Activated naive CD4-positive, alpha-beta T cell treated with anti-CD3 and anti-CD28 coated beads for 36 hours (primary cell): ENCODE measurements around the gene BFAR. TPM values are rescaled to one million over a fixed set of nuclear protein-coding genes. Genes with fewer than 3 reads are reported as not detected.
A peak's percentile ranks its signal among the peaks of the same experiment; 100 is the strongest.
"Not testable (repeated sequence)": the region's sequence is repeated elsewhere in the genome, so short reads cannot be mapped to it uniquely, and the experiment has no call there.

Experiments used
- CTCF ChIA-PET: fragments of 350-600 bp; sonication (Branson Sonifier 250); formaldehyde crosslinking; loops from one replicate; lab custom pipeline; 2021; ENCODE audit warnings: antibody characterized with exemption; lab: Charles Lee
- DNase-seq: peaks from one replicate; pipeline ENCODE4 v3.0.0-alpha.2; 2020
- H3K27ac Mint-ChIP-seq: one replicate; pipeline ENCODE4 v1.8.0; 2021; ENCODE audit warnings: mild to moderate bottlenecking, mixed read lengths
- H3K27me3 Mint-ChIP-seq: one replicate; pipeline ENCODE4 v1.8.0; 2021; ENCODE audit warnings: low read depth, mixed read lengths
- H3K36me3 Mint-ChIP-seq: one replicate; pipeline ENCODE4 v1.8.0; 2021; ENCODE audit warnings: low read depth, mixed read lengths
- H3K4me1 Mint-ChIP-seq: one replicate; pipeline ENCODE4 v1.8.0; 2021; ENCODE audit warnings: low read depth, mixed read lengths
- H3K4me3 Mint-ChIP-seq: one replicate; pipeline ENCODE4 v1.8.0; 2021; ENCODE audit warnings: mild to moderate bottlenecking, moderate library complexity, mixed read lengths
- H3K9me3 Mint-ChIP-seq: one replicate; pipeline ENCODE4 v1.8.0; 2021; ENCODE audit warnings: mixed read lengths
- intact Hi-C: fragments of 100-400 bp; cut with micrococcal nuclease; formaldehyde crosslinking; loops from one replicate; pipeline ENCODE4 v1.15.1; 2023
- total RNA-seq, 2 experiments: library from RNA; stranded (reverse); gene quantifications; one replicate each; pipeline ENCODE4 v1.2.3, GENCODE V29; 2021

The BFAR gene
- total RNA-seq, 2 experiments from 2014 or later = 41.9 to 44.6 TPM

DNA sequence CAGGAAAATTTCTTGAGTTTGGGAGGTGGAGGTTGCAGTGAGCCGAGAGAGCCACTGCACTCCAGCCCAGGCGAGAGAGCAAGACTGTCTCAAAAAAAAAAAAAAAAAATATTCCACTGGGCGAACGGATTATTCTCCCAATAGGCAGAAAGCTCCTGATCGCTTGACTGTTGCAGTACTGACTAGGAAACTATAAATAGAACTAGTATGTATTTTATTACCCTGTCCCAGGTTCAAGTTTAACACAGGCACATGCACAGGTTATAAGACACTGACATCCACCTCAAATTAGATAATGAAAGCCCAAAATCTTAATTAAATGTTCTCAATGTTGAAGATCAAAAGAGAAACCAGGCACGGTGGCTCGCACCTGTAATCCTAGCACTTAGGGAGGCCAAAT, 14.2 kb upstream of the BFAR start:
- no peak overlapping the region for H3K27ac Mint-ChIP-seq
- CTCF ChIA-PET = no interaction called here
- intact Hi-C loops = no loop called here
- no peaks in the 10 kb centered on the region for H3K4me1 Mint-ChIP-seq
- H3K4me3 Mint-ChIP-seq = no peak overlapping the region
- peaks cover 23% of the 10 kb centered on the region for H3K36me3 Mint-ChIP-seq
- no peaks in the 10 kb centered on the region for H3K27me3 Mint-ChIP-seq
- no peak for DNase-seq
- no peaks in the 10 kb centered on the region for H3K9me3 Mint-ChIP-seq

DNA sequence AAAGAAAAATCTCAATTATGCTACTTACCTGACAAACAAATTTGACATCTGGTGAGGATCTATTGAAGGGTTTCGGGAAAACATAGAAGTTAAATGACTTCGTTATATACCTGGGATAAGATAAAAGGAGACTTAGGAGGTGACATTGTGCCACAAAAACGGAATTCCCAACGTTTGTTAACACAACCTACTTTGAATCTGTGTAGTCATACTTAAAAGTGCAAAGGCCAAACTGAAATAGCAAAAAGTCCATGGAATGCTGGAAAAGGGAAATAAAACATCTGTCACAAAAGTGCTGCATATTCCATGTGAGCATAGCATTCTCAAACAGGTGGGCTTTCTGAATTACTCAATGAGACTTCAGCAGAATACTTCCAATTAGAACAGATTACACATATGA, 5.7 kb upstream of the BFAR start:
- H3K4me1 Mint-ChIP-seq = peaks cover 32% of the 10 kb centered on the region
- intact Hi-C loops = no loop called here
- H3K27me3 Mint-ChIP-seq = no peaks in the 10 kb centered on the region
- H3K9me3 Mint-ChIP-seq = no peaks in the 10 kb centered on the region
- H3K4me3 Mint-ChIP-seq = no peak overlapping the region
- H3K36me3 Mint-ChIP-seq = peaks cover 34% of the 10 kb centered on the region
- H3K27ac Mint-ChIP-seq = no peak overlapping the region
- CTCF ChIA-PET = no interaction called here
- DNase-seq = no peak

DNA sequence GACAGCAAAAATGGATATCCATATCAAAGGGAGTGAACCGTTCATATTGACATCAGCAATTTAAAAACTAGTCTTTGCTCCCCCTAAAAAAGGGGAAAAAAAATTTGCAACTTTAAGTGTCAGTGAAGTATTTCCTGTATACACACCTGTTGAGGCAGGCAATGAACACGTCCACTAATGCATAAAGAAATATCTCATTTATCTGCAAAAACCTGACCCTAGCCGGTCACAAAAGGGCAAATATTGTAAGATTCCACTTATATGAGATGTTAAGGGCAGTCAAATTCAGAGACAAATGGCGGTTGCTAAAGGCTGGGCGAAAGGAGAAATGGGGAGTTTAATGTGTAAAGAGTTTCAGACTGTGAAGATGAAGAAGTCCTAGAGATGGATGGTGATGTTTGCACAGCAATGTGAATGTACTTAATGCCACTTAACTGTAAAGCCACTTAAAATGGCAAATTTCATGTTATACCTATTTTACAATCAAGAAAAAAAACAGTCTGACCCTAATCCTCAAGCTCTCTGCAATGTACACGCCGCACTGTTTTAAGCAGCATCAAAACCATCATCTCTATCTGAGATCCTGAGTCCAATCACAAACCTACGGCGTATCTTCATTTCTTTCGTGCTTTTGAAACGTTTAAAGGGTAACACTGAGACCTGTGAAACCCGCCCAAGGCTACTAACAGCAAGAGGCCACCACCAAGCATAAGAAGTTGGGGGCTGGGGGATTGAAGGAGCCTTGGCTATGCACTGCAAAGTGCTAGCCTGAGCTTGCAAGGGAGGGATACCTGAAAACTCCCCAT, 3.7 kb upstream of the BFAR start:
- Mint-ChIP-seq H3K4me3 (peak overlapping the region; percentile 88), H3K27me3 (no peaks in the 10 kb centered on the region), H3K27ac (peak overlapping the region; percentile 90), H3K36me3 (peaks cover 27% of the 10 kb centered on the region), H3K4me1 (peaks cover 33% of the 10 kb centered on the region), H3K9me3 (no peaks in the 10 kb centered on the region)
- intact Hi-C loops = no loop called here
- no peak for DNase-seq
- CTCF ChIA-PET = no interaction called here

DNA sequence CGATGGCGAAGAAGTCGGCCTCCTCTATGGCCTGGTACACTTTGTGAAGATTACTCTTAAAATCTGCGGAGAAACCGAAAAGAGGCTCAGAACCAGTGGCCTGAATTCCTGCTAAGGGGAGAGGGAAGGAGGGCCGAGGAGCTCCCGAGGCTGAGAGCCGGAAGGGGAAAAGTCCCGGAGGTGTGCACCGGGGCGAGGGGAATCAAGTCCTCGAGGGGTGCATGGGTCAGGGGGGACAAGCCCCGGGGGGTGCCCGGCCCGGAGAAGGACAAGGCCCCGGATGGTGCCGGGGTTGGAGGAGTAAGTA, 3.2 kb upstream of the BFAR start:
- Mint-ChIP-seq H3K27ac (peak overlapping the region; percentile 90), H3K4me1 (peaks cover 39% of the 10 kb centered on the region), H3K9me3 (no peaks in the 10 kb centered on the region), H3K36me3 (peaks cover 23% of the 10 kb centered on the region), H3K4me3 (peak overlapping the region; percentile 88), H3K27me3 (no peaks in the 10 kb centered on the region)
- intact Hi-C loops = no loop called here
- peak; percentile 19 for DNase-seq
- CTCF ChIA-PET = interaction anchor here (0.6 kb wide), 1 partner anchor 50 kb away, joined by 3 read pairs; no protein-coding TSS in a partner anchor

DNA sequence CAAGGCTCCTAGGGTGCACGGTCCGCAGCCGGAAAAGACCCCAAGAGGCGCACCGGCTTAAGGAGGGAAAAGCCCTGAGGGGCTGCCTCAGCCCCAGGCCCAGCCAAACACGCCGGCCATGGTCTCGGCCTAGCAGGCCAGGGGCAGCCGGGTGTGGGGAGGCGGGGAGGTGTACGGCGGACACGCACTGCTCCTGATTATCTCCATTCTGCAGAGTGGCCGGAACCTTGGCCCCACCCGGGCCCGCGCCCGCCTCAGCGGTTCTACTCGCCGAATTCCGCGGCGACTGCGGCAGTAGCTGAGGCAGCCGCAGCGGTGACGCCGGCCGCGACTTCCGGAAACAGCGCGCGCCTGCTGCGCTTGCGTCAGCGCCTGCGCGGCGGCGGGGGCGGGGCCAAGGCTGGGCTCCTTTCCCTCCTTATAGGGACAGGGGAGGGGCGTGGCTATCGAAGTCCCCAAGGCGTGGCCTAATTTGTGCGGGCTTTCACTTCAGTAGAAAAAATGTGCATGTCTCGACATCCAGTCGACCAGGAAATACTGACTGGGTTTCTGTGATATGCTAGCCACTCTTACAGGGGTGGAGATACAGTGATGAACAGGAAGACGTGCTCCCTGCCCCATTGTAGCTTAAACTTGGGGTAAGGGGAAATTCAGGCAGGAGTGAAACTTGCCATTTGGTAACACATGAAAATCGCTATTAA, 2.7 kb upstream of the BFAR start, which contains the start of gene PARN:
Gene PARN, minus strand, starts transcription at position 342 of the 701 bp plus-strand sequence. Its CDS starts 135 bp downstream, at position 207.
- no peaks in the 10 kb centered on the region for H3K9me3 Mint-ChIP-seq
- peak within 1 kb of the TSS; percentile 88 for H3K4me3 Mint-ChIP-seq
- peak; percentile 99 for DNase-seq
- H3K4me1 Mint-ChIP-seq = peaks cover 44% of the 10 kb centered on the region
- peaks cover 22% of the 10 kb centered on the region for H3K36me3 Mint-ChIP-seq
- H3K27me3 Mint-ChIP-seq = no peaks in the 10 kb centered on the region
- peak within 1 kb of the TSS; percentile 96 for H3K27ac Mint-ChIP-seq
- CTCF ChIA-PET = interaction anchor here (0.6 kb wide), 1 partner anchor 50 kb away, joined by 3 read pairs; no protein-coding TSS in a partner anchor
- intact Hi-C loops = loop anchor here (1.0 to 5.0 kb wide), 7 partner anchors 276 to 1332 kb away; no protein-coding TSS in a partner anchor

DNA sequence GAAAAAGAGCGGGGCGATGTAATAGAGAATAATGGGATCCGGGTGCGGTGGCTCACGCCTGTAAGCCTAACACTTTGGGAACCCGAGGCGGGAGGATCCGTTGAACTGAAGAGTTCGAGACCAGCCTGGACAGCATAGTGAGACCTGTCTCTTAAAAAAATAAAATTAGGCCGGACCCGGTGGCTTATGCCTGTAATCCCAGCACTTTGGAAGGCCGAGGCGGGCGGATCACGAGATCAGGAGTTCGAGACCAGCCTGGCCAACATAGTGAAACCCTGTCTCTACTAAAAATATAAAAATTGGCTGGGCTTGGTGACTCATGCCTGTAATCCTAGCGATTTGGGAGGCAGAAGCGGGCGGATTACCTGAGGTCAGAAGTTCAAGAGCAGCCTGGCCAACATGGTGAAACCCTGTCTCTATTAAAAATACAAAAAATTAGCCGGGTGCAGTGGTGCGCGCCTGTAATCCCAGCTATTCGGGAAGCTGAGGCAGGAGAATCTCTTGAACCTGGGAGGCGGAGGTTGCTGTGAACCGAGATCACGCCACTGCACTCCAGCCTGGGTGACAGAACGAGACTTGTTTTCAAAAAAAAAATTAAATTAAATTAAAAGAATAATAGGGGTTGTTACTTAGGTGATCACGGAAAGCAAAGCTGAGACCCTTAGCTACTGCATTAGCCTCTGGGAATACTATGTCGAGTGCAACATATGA, 2.0 kb upstream of the BFAR start:
- Mint-ChIP-seq H3K4me1 (peaks cover 46% of the 10 kb centered on the region), H3K4me3 (peak overlapping the region; percentile 88), H3K27ac (peak overlapping the region; percentile 96), H3K36me3 (peaks cover 18% of the 10 kb centered on the region)
- H3K9me3 Mint-ChIP-seq, H3K27me3 Mint-ChIP-seq, CTCF ChIA-PET, DNase-seq: not testable (repeated sequence)
- intact Hi-C loops = loop anchor here (1.0 to 5.0 kb wide), 7 partner anchors 276 to 1332 kb away; no protein-coding TSS in a partner anchor

DNA sequence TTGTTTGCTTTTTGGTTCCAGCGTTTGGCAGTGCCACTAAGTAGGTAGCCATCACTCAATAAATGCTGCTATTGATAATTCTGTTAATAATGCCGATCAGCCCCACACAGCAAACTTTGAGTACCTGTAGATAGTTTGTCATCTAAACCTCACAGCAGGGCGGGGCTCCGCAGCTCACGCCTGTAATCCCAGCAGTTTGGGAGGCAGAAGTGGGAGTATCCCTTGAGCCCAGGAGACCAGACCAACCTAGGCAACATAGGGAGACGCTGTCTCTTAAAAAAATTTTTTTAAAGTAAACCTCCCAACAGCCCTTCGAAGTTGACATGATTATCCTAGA, 1.6 kb downstream of the BFAR start:
- no peaks in the 10 kb centered on the region for H3K27me3 Mint-ChIP-seq
- H3K36me3 Mint-ChIP-seq = peaks cover 8% of the 10 kb centered on the region
- H3K4me1 Mint-ChIP-seq = peaks cover 47% of the 10 kb centered on the region
- no peak for DNase-seq
- intact Hi-C loops = loop anchor here (1.0 to 5.0 kb wide), 7 partner anchors 24 to 1328 kb away; no protein-coding TSS in a partner anchor
- CTCF ChIA-PET = interaction anchor here (0.6 kb wide), 1 partner anchor 9 kb away, joined by 4 read pairs; no protein-coding TSS in a partner anchor
- H3K9me3 Mint-ChIP-seq = no peaks in the 10 kb centered on the region
- peak overlapping the region; percentile 100 for H3K4me3 Mint-ChIP-seq
- H3K27ac Mint-ChIP-seq = no peak overlapping the region

DNA sequence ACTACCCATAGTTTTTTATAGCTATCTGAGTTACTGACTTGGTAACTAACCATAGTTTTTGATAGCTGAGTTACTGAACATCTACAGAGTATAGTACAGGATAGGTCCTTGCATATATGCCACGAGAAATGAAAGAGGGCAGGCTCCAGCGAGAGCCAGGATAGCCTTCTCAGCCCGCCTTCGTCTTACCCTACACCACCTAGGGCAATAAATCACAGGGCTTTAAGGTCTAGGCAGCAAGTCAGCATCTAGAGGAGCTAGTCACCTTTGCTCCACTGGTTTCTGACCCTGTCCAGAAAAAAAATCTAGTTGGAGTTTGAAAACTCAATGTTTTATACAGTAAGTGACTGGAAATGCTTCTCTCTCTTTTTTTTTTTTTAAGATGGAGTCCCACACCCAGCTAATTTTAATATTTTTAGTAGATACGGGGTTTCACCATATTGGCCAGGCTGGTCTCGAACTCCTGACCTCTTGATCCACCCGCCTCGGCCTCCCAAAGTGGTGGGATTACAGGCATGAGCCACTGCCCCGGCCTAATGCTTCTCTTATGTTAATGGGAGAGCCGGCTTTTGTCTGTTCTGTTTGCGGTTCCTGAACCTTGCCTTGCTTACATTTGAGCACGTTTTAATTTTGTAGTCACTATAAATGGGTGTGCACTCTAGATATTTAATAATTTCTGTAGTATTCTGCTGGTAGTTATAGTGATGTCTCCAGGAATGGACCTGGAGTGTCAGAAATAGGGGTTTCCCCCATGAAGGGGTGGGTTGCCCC, 2.8 kb downstream of the BFAR start:
- CTCF ChIA-PET = interaction anchor here (0.6 kb wide), 1 partner anchor 10 kb away, joined by 3 read pairs; no protein-coding TSS in a partner anchor
- peak overlapping the region; percentile 34 for H3K27ac Mint-ChIP-seq
- peaks cover 51% of the 10 kb centered on the region for H3K4me1 Mint-ChIP-seq
- peaks cover 9% of the 10 kb centered on the region for H3K36me3 Mint-ChIP-seq
- DNase-seq = no peak
- no peaks in the 10 kb centered on the region for H3K27me3 Mint-ChIP-seq
- no peaks in the 10 kb centered on the region for H3K9me3 Mint-ChIP-seq
- no peak overlapping the region for H3K4me3 Mint-ChIP-seq
- intact Hi-C loops = no loop called here

DNA sequence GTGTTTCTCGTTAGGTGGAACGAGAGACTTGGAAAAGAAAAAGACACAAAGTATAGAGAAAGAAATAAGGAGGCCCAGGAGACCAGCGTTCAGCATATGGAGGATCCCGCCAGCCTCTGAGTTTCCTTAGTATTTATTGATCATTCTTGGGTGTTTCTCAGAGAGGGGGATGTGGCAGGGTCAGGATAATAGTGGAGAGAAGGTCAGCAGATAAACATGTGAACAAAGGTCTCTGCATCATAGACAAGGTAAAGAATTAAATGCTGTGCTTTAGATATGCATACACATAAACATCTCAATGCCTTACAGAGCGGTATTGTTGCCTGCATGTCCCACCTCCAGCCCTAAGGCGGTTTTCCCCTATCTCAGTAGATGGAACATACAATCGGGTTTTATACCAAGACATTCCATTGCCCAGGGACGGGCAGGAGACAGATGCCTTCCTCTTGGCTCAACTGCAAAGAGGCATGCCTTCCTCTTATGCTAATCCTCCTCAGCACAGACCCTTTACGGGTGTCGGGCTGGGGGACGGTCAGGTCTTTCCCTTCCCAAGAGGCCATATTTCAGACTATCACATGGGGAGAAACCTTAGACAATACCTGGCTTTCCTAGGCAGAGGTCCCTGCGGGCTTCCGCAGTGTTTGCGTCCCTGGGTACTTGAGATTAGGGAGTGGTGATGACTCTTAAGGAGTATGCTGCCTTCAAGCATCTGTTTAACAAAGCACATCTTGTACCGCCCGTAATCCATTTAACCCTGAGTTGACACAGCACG, 3.6 kb downstream of the BFAR start:
- H3K36me3 Mint-ChIP-seq = peaks cover 14% of the 10 kb centered on the region
- H3K27me3 Mint-ChIP-seq, DNase-seq, H3K4me3 Mint-ChIP-seq, H3K9me3 Mint-ChIP-seq, intact Hi-C loops: not testable (repeated sequence)
- H3K4me1 Mint-ChIP-seq = peaks cover 50% of the 10 kb centered on the region
- peak overlapping the region; percentile 34 for H3K27ac Mint-ChIP-seq
- CTCF ChIA-PET = interaction anchor here (0.7 kb wide), 1 partner anchor 10 kb away, joined by 5 read pairs; no protein-coding TSS in a partner anchor

DNA sequence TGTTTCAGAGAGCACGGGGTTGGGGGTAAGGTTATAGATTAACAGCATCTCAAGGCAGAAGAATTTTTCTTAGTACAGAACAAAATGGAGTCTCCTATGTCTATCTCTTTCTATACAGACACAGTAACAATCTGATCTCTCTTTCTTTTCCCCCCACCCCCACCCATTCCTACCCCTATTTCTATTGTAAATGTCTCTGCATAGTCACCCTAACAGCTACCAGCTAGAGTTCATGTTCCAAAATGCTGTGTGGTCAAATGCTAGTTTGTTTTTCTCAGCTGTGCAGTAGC, 4.1 kb downstream of the BFAR start:
- H3K27me3 Mint-ChIP-seq, intact Hi-C loops, DNase-seq, H3K27ac Mint-ChIP-seq, H3K9me3 Mint-ChIP-seq, H3K4me3 Mint-ChIP-seq: not testable (repeated sequence)
- peaks cover 14% of the 10 kb centered on the region for H3K36me3 Mint-ChIP-seq
- CTCF ChIA-PET = interaction anchor here (0.7 kb wide), 1 partner anchor 9 kb away, joined by 5 read pairs; no protein-coding TSS in a partner anchor
- H3K4me1 Mint-ChIP-seq = peaks cover 47% of the 10 kb centered on the region

DNA sequence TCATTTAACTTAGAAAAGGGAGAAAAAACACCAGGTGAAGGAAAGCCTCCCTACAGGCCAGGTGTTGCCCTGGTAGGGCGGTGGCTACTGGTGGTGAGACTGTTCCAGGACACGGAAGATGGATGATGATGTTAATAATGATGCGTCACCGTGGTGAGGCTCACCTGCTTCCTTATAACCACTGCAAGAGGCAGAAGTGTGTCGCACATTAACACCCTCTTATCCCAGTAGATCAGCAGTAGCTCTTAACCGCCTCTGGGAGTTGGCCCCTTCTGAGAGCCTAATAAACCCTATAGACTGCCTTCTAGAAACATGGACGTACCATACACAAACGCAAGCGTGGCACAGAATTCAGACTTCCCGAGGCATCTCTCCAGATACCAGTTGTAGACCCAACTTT, 7.8 kb downstream of the BFAR start:
- CTCF ChIA-PET = no interaction called here
- intact Hi-C loops = no loop called here
- Mint-ChIP-seq H3K27ac (peak overlapping the region; percentile 56), H3K27me3 (no peaks in the 10 kb centered on the region), H3K4me1 (peaks cover 35% of the 10 kb centered on the region), H3K9me3 (no peaks in the 10 kb centered on the region), H3K36me3 (peaks cover 14% of the 10 kb centered on the region), H3K4me3 (no peak overlapping the region)
- DNase-seq = no peak
